Measurements from ENCODE around the gene TMEM176B.

GRCh38 chr7:150751702-150752101 is 48.5 kb downstream of the TMEM176B start:
- TF ChIP-seq, protein P1, sequence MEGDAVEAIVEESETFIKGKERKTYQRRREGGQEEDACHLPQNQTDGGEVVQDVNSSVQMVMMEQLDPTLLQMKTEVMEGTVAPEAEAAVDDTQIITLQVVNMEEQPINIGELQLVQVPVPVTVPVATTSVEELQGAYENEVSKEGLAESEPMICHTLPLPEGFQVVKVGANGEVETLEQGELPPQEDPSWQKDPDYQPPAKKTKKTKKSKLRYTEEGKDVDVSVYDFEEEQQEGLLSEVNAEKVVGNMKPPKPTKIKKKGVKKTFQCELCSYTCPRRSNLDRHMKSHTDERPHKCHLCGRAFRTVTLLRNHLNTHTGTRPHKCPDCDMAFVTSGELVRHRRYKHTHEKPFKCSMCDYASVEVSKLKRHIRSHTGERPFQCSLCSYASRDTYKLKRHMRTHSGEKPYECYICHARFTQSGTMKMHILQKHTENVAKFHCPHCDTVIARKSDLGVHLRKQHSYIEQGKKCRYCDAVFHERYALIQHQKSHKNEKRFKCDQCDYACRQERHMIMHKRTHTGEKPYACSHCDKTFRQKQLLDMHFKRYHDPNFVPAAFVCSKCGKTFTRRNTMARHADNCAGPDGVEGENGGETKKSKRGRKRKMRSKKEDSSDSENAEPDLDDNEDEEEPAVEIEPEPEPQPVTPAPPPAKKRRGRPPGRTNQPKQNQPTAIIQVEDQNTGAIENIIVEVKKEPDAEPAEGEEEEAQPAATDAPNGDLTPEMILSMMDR (conservative IDR thresholded peaks at IDR 0.05): no peak
- no peak for TF ChIP-seq ZFX (IDR thresholded peaks at IDR 0.05)

All from C4-2B (cell line).